ENCODE results near the gene PTPN2.

PTPN2 gene

DNA sequence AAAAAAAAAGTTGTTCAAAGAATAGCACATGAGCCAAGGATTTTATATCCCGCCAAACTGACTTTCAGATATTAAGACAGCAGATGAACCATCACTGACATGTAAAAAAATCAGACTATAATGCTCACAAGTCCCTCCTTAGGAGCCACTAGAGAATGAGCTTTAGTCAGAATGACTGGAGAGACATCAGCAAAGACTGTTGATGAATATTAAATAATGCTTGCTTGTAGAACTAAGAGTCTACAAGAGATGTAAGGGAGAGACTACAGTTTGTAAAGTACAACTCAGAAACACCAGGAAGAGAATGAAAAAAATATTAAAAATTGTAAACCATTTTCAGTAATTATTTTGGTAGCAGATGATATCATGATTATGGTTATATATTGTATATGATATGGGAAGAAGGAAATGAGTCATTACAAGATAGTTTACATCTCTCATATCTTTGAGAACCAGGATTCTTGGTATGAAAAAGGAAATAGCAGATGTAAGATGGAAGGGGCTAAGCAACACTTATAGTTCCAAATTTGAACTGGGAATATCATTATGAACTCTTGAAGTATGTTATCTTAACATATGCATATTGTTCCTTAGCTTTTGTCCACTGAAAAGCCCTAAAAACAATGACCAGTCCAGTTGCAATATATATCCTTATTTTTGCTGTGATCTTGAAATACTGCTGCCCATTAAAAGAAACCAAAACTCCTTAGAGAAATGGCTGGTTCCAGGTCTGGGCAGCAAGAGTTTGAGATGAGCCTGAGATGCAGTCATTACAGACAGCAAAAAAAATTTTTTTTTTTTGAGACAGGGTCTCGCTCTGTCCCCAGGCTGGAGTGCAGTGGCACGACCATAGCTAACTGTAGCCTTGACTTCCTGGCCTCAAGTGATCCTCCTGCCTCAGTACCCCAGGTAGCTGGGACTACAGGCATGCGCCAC is 55.7 kb downstream of the PTPN2 start:
- TF ChIP-seq, protein P1, sequence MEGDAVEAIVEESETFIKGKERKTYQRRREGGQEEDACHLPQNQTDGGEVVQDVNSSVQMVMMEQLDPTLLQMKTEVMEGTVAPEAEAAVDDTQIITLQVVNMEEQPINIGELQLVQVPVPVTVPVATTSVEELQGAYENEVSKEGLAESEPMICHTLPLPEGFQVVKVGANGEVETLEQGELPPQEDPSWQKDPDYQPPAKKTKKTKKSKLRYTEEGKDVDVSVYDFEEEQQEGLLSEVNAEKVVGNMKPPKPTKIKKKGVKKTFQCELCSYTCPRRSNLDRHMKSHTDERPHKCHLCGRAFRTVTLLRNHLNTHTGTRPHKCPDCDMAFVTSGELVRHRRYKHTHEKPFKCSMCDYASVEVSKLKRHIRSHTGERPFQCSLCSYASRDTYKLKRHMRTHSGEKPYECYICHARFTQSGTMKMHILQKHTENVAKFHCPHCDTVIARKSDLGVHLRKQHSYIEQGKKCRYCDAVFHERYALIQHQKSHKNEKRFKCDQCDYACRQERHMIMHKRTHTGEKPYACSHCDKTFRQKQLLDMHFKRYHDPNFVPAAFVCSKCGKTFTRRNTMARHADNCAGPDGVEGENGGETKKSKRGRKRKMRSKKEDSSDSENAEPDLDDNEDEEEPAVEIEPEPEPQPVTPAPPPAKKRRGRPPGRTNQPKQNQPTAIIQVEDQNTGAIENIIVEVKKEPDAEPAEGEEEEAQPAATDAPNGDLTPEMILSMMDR (conservative IDR thresholded peaks at IDR 0.05; ENCODE audit: low read depth, low read length), result no peak

DNA sequence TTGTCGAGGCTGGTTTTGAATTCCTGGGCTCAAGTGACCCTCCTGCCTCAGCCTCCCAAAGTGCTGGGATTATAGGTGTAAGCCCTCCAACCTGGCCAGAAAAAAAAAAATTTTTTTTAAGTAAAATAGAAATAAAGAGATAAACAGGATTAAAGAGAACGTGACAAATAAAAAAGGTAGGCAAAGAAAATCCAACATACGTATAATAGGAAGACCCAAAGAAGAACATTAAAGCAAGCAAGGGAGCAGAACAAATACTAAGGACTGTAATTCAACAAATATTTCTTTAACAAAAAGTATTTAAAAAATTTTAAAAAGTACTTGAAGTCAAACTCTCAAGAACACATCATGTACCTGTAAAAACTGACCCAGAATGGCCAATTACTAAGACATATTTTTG is 56.4 kb downstream of the PTPN2 start:
- Histone ChIP-seq H4K20me1 (ENCODE audit: insufficient read depth) (no peaks in the 10 kb centered on the region), H3K36me3 (ENCODE audit: insufficient read depth) (0 out of 2 replicates have a peak, but pooled peaks cover 4% of the 10 kb centered on the region), H3K4me3 (IDR thresholded peaks at IDR 0.05; ENCODE audit: insufficient read depth, low read depth, low read length) (no peak overlapping the region), H3K4me2 (no peak overlapping the region), H3K79me2 (ENCODE audit: insufficient read depth, low read depth) (no peaks in the 10 kb centered on the region), H3K27ac (no peak overlapping the region), H3K9ac (no peak overlapping the region), H3K4me1 (ENCODE audit: low read depth, poor library complexity, severe bottlenecking) (no peaks in the 10 kb centered on the region), H3K27me3 (ENCODE audit: insufficient read depth, low read depth) (no peaks in the 10 kb centered on the region), H2AFZ (ENCODE audit: low read depth) (no peak overlapping the region)
- TF ChIP-seq, protein P1 (conservative IDR thresholded peaks at IDR 0.05; ENCODE audit: low read depth, low read length), result no peak

More for the DNA sequence above, 55.7 kb downstream of the PTPN2 start:
- H3K79me2 ChIP-seq (ENCODE audit: insufficient read depth, low read depth), result no peaks in the 10 kb centered on the region
- no peak overlapping the region for H2AFZ ChIP-seq (ENCODE audit: low read depth)
- H3K4me2 ChIP-seq, result no peak overlapping the region
- H3K4me3 ChIP-seq (IDR thresholded peaks at IDR 0.05; ENCODE audit: insufficient read depth, low read depth, low read length), result no peak overlapping the region
- H4K20me1 ChIP-seq (ENCODE audit: insufficient read depth), result no peaks in the 10 kb centered on the region
- no peaks in the 10 kb centered on the region for H3K27me3 ChIP-seq (ENCODE audit: insufficient read depth, low read depth)
- no peak overlapping the region for H3K9ac ChIP-seq
- 0 out of 2 replicates have a peak, but pooled peaks cover 4% of the 10 kb centered on the region for H3K36me3 ChIP-seq (ENCODE audit: insufficient read depth)
- no peak overlapping the region for H3K27ac ChIP-seq
- no peaks in the 10 kb centered on the region for H3K4me1 ChIP-seq (ENCODE audit: low read depth, poor library complexity, severe bottlenecking)

- peaks cover 8% of the 10 kb centered on the region for H3K4me1 ChIP-seq (ENCODE audit: low read depth, poor library complexity, severe bottlenecking)
- no peak overlapping the region for H3K4me2 ChIP-seq
- H3K9ac ChIP-seq, result no peak overlapping the region
- H3K27me3 ChIP-seq (ENCODE audit: insufficient read depth, low read depth), result no peaks in the 10 kb centered on the region
- TF ChIP-seq, protein P1 (conservative IDR thresholded peaks at IDR 0.05; ENCODE audit: low read depth, low read length), result no peak
- H3K36me3 ChIP-seq (ENCODE audit: insufficient read depth), result 0 out of 2 replicates have a peak, but pooled peaks cover 4% of the 10 kb centered on the region
- no peak overlapping the region for H3K27ac ChIP-seq
- no peak overlapping the region for H3K4me3 ChIP-seq (IDR thresholded peaks at IDR 0.05; ENCODE audit: insufficient read depth, low read depth, low read length)
- H3K79me2 ChIP-seq (ENCODE audit: insufficient read depth, low read depth), result no peaks in the 10 kb centered on the region
- H4K20me1 ChIP-seq (ENCODE audit: insufficient read depth), result no peaks in the 10 kb centered on the region
- no peak overlapping the region for H2AFZ ChIP-seq (ENCODE audit: low read depth)
Measured at GRCh38 chr18:12825230-12825629, 58.8 kb downstream of the PTPN2 start.

DNA sequence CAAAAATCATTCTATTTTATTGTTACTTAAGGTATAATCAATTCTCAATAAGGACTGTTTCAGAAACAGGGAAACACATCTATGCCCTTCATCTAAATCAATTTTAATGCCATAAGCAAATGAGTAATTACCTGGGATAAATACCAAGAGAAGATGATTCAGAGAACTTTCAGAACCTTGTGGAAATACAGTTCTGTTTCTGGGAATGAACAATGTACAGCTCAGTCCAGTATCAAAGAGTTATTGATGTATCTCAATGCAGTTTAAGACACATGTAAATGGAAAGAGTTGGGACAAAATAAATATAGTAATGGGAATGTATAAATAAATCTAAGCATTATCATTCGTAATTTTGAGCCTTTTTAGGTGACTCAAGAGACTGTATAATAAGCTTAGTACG is 60.1 kb downstream of the PTPN2 start:
- H3K27me3 ChIP-seq (ENCODE audit: insufficient read depth, low read depth), result no peaks in the 10 kb centered on the region
- H3K27ac ChIP-seq, result no peak overlapping the region
- TF ChIP-seq, protein P1 (conservative IDR thresholded peaks at IDR 0.05; ENCODE audit: low read depth, low read length), result no peak
- H4K20me1 ChIP-seq (ENCODE audit: insufficient read depth), result no peaks in the 10 kb centered on the region
- no peak overlapping the region for H3K4me3 ChIP-seq (IDR thresholded peaks at IDR 0.05; ENCODE audit: insufficient read depth, low read depth, low read length)
- no peak overlapping the region for H3K9ac ChIP-seq
- H3K4me1 ChIP-seq (ENCODE audit: low read depth, poor library complexity, severe bottlenecking), result peaks cover 22% of the 10 kb centered on the region
- H2AFZ ChIP-seq (ENCODE audit: low read depth), result no peak overlapping the region
- H3K36me3 ChIP-seq (ENCODE audit: insufficient read depth), result 0 out of 2 replicates have a peak, but pooled peaks cover 4% of the 10 kb centered on the region
- H3K4me2 ChIP-seq, result no peak overlapping the region
- no peaks in the 10 kb centered on the region for H3K79me2 ChIP-seq (ENCODE audit: insufficient read depth, low read depth)

All from KMS-11 (cell line).